Testis (tissue), 2 donors: ENCODE results near the gene RNF224.

Experiments
- CTCF ChIP-seq, 3 experiments: fragments of 450-650 bp in 2 of 3; fragments of 200-600 bp in 1 of 3; sonication (generic) in 1 of 3; IDR thresholded peaks; one replicate each; pipeline ENCODE4 v1.5.1; 2016 to 2019; ENCODE audit warnings: antibody characterized with exemption in 3 of 3, mild to moderate bottlenecking in 2 of 3, moderate library complexity in 1 of 3
- POLR2A ChIP-seq: fragments of 450-650 bp; IDR thresholded peaks from one replicate; pipeline ENCODE4 v1.6.1; 2017; ENCODE audit warnings: antibody characterized with exemption, mild to moderate bottlenecking, moderate library complexity

GRCh38 chr9:137178201-137178938 is 48.9 kb upstream of the RNF224 start:
- TF ChIP-seq CTCF (IDR thresholded peaks at IDR 0.05) (no peak), POLR2A (no peak)
